EL (cell line): ENCODE data around the gene AADAT.

Source experiments
- DNase-seq: peaks from one replicate; pipeline ENCODE4 v3.0.0-alpha.2; 2016

The AADAT gene

DNA sequence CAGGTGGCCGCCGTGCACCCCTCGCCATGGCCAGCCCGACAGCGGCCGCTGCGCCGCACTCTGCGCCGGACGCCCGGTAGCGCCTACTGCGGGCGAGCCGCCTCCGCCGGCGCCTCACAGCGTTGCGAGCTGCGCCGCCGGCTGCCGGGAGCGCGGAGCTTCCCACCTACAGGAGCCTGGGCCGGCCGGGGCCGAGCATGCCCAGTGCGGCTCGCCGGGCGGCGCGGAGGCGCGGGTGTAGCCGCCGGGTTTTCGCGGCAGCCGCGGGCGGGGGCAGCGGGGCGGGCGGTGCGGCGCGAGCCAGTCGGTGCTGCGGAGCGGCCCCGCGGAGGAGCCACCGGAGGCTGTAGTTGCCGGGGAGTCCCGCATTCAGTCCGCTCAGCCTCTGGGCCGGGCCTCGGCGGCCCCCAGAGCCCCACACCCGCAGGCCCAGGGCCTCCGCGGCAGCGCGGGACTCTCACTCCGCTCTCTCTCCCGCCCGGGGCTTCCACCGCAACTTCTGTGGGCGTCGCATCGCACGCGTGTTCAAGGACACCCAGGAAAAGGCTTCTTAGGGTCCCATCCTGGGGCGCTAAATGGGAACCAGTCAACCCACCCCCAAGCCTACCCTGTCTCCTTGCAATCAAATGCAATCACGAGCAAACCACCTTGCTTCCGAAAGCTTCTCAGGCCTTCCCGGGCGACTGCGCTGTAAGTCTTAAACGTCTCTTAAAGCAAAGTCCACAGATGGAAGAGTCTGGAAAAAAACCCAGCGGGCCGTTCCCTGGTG lies 63.3 kb downstream of the AADAT start, which contains the start of gene MFAP3L:
MFAP3L (minus strand) TSS at position 143 of the 769 bp plus-strand sequence. CDS start 20,518 bp downstream, outside the sequence.
- peak; percentile 85 for DNase-seq

DNA sequence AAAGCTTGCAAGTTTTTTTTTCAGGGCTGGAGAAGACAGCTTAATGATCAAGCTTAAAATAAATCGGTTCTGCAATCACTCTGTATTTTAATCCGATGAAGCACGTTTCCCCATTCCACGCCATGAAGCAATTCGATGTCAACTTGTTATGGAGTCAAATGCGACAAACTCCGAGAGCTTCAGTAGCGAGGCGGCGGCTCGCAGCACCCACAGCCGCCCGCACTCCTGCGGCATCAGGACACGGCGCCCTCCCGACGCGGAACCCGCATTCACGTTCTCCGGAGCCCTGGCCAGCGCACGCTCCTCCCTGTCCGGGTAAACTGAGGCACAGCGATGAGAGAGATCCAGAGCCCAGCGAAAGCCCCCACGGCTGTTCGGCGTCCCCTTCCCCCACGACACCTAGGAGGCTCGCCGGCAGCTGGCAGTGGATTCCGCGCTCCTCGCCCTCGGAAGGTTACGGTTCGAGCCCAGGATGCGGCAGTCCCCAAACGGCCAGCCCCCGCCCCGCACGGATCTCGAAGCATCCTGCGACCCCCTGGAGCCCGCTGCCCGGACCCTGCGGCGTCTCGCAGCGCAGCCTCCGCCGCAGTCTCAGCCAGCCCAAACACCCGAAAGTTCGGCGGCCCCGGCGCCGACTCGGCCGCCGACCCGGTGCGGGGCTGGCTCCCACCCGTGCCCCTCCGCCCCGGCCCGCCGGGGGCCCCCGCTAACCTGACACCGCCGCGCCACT lies 64.1 kb downstream of the AADAT start:
- no peak for DNase-seq

DNA sequence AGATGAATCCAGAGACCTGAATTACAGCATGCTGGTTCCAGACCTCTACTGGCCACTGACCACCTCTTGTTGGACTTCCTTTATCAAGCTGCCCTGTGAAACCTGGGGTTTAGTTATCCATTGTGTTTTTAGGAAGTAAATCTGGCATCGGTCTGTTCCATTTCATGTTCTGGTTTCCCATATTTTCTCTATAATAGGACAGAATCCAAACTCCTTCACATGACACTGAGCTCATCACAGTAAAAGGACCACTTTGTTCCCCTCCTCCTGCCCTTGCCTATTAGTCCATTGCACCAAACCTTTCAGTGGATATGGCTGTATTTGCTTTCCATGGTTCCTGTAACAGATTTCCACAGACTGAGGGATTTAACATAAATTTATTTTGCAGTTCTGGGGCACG lies 67.5 kb downstream of the AADAT start:
- no peak for DNase-seq

DNA sequence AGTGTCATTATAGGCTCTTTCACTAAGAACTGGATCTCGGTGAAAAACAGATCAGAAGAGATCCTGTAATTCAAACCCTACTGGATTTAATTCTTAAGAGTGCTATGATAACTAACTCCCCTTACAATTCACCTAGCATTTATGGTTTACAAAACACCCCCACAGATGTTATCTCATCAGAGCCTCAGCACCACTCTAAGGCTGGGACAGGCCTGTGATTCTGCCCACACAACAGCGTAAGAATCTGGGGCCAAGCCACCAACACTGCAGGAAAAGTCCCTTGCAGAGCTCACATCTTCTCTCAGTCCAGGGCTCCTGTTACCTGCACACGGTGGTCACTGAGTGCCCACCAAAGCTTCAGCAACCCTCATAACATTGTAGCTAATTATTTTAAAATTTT lies 72.5 kb downstream of the AADAT start:
- no peak for DNase-seq

DNA sequence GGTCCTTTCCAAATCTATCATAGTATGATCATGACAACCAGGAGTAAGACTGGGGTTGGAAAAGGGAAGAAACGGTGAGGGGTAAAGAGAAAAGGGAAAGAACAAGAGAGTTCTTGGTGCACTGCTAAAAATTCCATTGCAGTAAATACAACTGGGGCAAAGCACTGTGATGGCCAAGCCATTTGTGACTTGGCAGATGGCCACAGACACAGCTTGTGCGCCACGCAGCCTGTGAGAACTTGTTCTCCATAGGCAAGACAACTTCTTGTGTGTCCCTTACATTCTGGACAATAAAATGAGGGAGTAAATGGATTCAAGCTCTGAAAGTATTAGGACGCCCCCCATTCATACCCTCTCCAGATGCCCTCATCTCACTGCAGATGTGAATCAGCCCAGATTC lies 74.5 kb downstream of the AADAT start:
- no peak for DNase-seq

DNA sequence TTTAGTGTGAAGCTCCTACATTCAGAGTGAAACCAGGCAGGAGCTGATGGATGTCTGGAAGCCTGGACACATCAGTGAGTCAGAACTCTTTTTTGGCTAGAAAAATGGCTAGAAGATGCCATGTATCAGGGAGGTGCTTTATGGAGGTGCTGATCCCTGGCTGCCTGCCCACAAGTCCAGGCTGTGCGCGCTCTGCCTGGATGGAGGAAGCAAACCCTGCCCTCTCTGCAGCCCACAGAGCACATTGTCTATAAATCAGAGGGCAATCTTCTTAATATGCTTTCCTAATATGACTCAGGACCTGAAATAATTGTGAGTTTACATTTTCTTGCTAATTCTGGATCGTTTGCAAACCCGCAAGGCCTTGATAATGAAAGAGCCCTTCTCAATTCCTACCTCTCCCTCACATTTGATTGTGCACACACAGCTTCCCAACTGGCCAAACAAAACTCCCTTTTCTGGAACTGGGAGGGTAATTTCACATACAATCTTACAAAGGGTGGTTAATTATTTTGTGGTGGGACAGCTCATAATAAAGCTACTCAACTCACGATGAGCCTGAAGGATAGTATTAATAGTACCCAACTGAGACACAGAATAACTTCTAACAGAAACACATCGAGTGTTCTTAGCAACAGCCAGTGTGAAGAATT lies 75.3 kb downstream of the AADAT start:
- DNase-seq = peak; percentile 18

DNA sequence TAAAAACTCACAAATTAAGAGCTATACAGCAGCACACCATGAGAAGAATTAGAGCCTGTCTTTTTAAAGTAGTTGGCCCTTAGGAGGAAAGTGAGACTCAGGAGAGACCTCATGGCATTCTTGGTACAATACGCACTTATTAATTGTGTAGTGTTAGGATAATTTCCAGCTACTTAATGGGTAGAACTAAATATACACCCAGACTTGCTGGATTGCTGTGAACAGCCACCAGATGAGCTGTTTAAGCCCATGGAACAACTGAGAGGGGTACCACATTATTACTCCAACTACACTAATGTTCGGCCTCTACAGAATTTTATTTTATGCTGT lies 77.2 kb downstream of the AADAT start:
- DNase-seq = no peak

DNA sequence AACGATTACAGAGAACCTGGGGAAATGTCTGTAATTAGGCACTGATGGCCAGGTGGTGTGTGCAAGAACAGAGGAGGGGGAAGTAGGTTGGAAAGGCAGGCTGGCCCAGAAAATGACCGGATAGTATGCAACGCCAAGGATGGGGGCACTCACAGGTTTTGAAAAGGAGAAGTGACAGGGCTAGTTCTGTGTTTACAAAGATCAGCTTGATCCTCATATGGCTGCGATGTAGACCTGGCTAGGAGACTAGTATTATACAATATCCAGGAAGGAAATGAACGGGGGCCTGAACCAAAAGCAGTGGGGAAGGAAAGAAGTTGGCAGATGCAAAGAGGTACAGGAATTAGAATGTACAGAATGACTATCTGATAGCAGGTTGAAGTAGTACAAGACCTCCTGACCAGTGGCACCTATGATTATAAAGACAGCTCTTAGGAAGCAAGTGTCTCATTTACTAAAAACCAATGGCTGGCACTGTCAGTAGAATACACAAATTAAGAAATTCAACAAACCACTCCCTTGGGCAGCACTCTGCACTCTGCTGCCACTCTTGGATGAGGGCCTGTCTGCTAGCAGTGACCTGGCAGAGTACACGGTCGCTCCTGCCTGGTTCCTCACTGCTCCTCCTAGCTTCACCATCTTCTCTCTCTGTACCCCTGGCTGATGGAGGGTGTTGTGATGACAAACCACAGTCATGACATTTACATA lies 77.7 kb downstream of the AADAT start:
- no peak for DNase-seq
